Thyroid gland (tissue), 4 donors: ENCODE data around the gene BMP6. TPM values are rescaled to one million over a fixed set of nuclear protein-coding genes. Genes with fewer than 3 reads are reported as not detected.

Experiments used
- DNase-seq, 2 donors: peaks; one replicate each; pipeline ENCODE4 v3.0.0-alpha.2; 2019
- H3K27ac ChIP-seq, 3 donors: fragments of 200-600 bp; sonication (generic); 1 replicate in 2 of 3; 2 replicates in 1 of 3; pipeline ENCODE4 v1.5.1; 2016 to 2019; ENCODE audit warnings: mild to moderate bottlenecking in 1 of 3, moderate library complexity in 1 of 3
- H3K27me3 ChIP-seq: fragments of 200-600 bp; sonication (generic); one replicate; pipeline ENCODE4 v1.5.1; 2019
- H3K36me3 ChIP-seq, 2 donors: fragments of 200-600 bp; sonication (generic); one replicate each; pipeline ENCODE4 v1.5.1; 2016 to 2019
- H3K4me1 ChIP-seq, 2 donors: fragments of 200-600 bp; sonication (generic); one replicate each; pipeline ENCODE4 v1.5.1; 2017 to 2019
- H3K4me3 ChIP-seq, 3 donors: fragments of 200-600 bp; sonication (generic); replicated peaks in 1 of 3; 1 replicate in 2 of 3; 2 replicates in 1 of 3; pipeline ENCODE4 v1.5.1; 2016; ENCODE audit warnings: mild to moderate bottlenecking in 1 of 3
- H3K9me3 ChIP-seq: fragments of 200-600 bp; sonication (generic); one replicate; pipeline ENCODE4 v1.5.1; 2017
- POLR2A ChIP-seq, 2 donors: fragments of 450-650 bp; IDR thresholded peaks; one replicate each; pipeline ENCODE4 v1.6.1; 2017; ENCODE audit warnings: antibody characterized with exemption in 2 of 2, mild to moderate bottlenecking in 2 of 2, moderate library complexity in 1 of 2
- WGBS, 2 donors: methylation state at CpG; one replicate each; pipeline ENCODE4 v1.1.5; 2017; 5-methylcytosine and 5-hydroxymethylcytosine counted together
- intact Hi-C: fragments of 100-400 bp; cut with DNase I; formaldehyde crosslinking; loops from one replicate; pipeline ENCODE4 v1.15.1; 2023
- total RNA-seq, 4 donors: library from RNA; depleted of rRNA; stranded (reverse); fragments of >200 nt; gene quantifications; one replicate each; pipeline ENCODE4 v1.2.3, GENCODE V29; 2016
- TF ChIP-seq, protein P1 (sequence below), 6 experiments: fragments of 200-600 bp in 3 of 6; fragments of 450-650 bp in 3 of 6; sonication (generic) in 3 of 6; IDR thresholded peaks; one replicate each; pipeline ENCODE4 v1.5.1; 2016 to 2019; ENCODE audit warnings: antibody characterized with exemption in 6 of 6, mild to moderate bottlenecking in 2 of 6, inconsistent platforms in 1 of 6, moderate library complexity in 1 of 6

Gene BMP6
- total RNA-seq, 4 donors from 2014 or later: 0.78 to 3.1 (median 1.9) TPM

DNA sequence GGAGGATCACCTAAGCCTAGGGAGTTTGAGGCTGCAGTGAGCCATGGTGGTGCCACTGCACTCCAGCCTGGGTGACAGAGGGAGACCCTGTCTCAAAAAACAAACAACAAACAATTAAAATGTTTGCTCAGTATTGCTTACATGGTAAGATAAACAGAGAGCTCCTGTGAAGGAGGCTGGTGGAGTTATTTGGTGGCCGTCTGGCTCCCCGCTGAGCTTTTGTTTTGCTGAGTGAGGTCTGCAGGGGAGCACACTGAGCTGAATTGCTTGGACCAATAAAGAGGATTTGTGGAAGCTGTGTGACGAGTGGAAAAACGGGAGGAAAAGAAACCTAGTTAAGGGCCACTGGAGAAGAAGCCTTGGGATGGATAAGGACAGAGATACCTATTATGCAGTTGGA, 41.1 kb upstream of the BMP6 start:
- Histone ChIP-seq H3K27me3 (no peaks in the 10 kb centered on the region), H3K36me3 (no peaks in the 10 kb centered on the region), H3K4me3 (no peak overlapping the region), H3K27ac (no peak overlapping the region), H3K9me3 (no peaks in the 10 kb centered on the region), H3K4me1 (peaks cover 0 to 3% of the 10 kb centered on the region in 2 donors)
- intact Hi-C loops: no loop called here
- WGBS, 2 donors: 67 to 75% methylated on average over 4 of the region's 4 CpGs
- DNase-seq: no peak
- TF ChIP-seq, protein P1, sequence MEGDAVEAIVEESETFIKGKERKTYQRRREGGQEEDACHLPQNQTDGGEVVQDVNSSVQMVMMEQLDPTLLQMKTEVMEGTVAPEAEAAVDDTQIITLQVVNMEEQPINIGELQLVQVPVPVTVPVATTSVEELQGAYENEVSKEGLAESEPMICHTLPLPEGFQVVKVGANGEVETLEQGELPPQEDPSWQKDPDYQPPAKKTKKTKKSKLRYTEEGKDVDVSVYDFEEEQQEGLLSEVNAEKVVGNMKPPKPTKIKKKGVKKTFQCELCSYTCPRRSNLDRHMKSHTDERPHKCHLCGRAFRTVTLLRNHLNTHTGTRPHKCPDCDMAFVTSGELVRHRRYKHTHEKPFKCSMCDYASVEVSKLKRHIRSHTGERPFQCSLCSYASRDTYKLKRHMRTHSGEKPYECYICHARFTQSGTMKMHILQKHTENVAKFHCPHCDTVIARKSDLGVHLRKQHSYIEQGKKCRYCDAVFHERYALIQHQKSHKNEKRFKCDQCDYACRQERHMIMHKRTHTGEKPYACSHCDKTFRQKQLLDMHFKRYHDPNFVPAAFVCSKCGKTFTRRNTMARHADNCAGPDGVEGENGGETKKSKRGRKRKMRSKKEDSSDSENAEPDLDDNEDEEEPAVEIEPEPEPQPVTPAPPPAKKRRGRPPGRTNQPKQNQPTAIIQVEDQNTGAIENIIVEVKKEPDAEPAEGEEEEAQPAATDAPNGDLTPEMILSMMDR (IDR thresholded peaks at IDR 0.05): no peak
- no peak for TF ChIP-seq POLR2A (IDR thresholded peaks at IDR 0.05)

DNA sequence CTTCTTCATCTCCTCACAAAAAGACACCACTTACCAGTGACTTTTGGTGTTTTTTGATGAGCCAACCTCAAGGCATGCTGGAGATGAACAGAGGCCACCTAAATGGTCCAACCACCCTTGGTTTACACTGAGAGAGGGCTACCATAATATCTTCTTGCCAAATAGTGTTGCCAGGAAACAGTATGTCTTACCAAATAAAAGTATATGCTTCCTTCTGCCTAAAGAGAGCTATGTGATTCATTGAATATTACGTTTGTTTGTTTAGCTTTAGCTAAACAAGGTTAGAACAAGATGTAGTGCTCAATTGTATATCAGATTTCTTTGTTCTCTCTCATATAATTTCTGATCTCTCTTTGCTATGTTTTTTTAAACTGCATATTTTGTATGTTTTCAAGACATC, 40.6 kb upstream of the BMP6 start:
- Histone ChIP-seq H3K4me3 (no peak overlapping the region), H3K36me3 (no peaks in the 10 kb centered on the region), H3K27ac (no peak overlapping the region), H3K4me1 (peaks cover 0 to 4% of the 10 kb centered on the region in 2 donors), H3K27me3 (no peaks in the 10 kb centered on the region), H3K9me3 (no peaks in the 10 kb centered on the region)
- no peak for DNase-seq
- 77 to 78% methylated on average over 1 of the region's 1 CpG for WGBS, 2 donors
- TF ChIP-seq, protein P1 (IDR thresholded peaks at IDR 0.05): no peak
- TF ChIP-seq POLR2A (IDR thresholded peaks at IDR 0.05): no peak
- intact Hi-C loops: no loop called here

DNA sequence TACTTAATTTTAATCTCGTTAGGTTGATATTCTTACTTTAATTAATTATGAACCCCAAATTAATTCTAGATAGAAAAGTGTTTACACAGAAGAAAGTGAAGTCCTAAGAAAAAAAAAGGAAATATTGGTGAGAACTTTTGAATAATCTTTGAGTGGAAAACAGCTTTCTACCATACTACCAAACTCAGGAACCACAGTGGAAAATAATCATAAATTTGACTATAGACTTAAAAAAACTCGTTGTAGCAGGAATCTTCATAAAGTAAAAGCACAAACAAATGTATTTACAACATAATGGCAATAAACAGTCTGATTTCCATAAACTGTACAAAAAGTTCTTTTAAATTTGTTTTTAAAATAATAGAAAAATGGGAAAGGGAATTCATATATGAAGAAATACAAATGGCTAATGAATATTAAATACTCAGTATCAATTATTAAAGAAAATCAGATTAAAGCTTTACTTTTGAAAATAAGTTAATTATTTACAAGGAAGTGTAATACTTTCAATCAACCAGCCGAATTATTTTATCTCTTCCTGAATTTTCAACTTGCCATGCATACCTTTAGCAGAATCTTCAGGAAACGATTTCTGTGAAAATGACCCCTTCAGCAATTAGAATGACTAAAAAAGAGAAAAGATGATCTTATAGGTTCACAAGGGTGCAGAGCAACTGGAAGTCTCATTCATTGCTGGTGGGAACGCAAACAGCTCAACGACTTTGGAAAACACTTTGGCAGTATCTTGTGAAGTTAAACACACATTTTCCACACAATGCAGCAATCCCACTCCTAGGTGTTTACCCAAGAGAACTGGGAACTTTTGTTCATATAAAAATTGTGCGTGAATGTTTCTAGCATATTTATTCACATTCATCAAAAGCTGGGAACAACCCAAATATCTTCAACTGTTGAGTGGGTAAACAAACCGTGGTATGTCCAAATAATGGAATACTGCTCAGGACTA, 38.5 kb upstream of the BMP6 start:
- Histone ChIP-seq H3K4me3 (no peak overlapping the region), H3K27me3 (no peaks in the 10 kb centered on the region), H3K4me1 (peaks cover 0 to 4% of the 10 kb centered on the region in 2 donors), H3K36me3 (no peaks in the 10 kb centered on the region), H3K9me3 (no peaks in the 10 kb centered on the region), H3K27ac (no peak overlapping the region)
- WGBS, 2 donors: 82 to 85% methylated on average over 8 of the region's 8 CpGs
- TF ChIP-seq POLR2A (IDR thresholded peaks at IDR 0.05): no peak
- intact Hi-C loops: no loop called here
- no peak for DNase-seq

DNA sequence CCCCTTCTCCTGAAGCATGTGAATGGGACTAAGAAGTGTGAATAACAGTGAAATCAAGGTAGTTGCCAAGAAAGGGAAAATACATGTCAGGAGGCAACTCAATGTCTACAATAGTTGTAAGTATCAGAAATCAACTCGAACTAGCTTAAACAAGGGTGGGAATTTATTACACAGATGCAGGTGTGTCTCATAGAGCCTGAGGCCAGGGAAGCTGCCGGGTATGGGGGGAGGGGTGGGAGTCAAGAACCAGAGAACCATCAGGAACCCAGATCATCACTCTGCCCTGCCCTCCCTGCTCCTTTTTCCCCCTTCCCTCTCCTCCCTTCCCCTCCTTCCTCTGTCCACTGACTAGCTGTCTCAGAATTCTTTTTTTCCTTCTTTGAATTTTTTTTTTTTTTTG, 34.9 kb upstream of the BMP6 start:
- Histone ChIP-seq H3K27ac (no peak overlapping the region), H3K27me3 (no peaks in the 10 kb centered on the region), H3K9me3 (no peaks in the 10 kb centered on the region), H3K4me3 (no peak overlapping the region), H3K36me3 (no peaks in the 10 kb centered on the region), H3K4me1 (peaks cover 0 to 4% of the 10 kb centered on the region in 2 donors)
- TF ChIP-seq POLR2A (IDR thresholded peaks at IDR 0.05): no peak
- TF ChIP-seq, protein P1 (IDR thresholded peaks at IDR 0.05): no peak
- WGBS, 2 donors: 91% methylated on average over 2 of the region's 2 CpGs
- intact Hi-C loops: no loop called here
- DNase-seq: no peak

DNA sequence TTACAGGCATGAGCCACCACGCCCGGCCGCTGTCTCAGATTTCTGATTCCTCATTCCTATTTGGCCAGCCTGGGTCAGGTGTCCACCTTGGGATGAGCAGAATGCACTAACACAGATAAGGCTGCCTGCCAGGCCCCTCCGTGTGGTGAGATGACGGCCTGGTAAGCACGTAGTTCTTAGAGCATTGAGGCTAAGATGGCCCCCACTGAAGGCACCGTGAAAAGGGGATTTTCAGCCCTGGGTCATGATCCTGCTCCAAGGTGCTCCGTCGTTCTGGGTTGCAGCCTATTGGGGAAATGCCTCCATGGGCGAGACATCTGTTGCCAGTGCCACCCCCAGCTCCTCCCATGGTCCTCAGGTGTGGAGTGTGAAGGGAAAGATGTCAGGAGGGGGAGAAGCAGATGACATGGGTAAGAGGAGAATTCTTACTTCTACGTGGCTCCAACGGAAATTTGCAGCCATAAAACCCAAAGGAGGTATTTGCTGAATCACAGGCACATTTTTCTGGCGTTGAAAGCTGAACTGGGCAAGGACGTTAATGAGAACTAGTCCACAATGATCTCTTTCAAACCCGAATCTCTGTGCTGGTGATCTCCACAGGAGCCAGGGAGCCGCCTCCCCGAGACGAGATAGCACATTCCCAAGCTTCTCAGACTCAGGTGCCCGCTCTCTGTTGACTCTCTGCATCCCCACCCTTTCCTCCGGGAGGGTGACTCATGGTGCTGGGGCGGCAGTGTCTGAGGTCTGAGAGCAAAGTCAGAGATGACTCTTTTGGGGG, 34.0 kb upstream of the BMP6 start:
- WGBS, 2 donors: 70 to 82% methylated on average over 16 to 21 of the region's 21 CpGs
- intact Hi-C loops: no loop called here

More for the DNA sequence above, 34.0 kb upstream of the BMP6 start:
- Histone ChIP-seq H3K9me3 (no peaks in the 10 kb centered on the region), H3K4me1 (peaks cover 0 to 4% of the 10 kb centered on the region in 2 donors), H3K27me3 (no peaks in the 10 kb centered on the region), H3K27ac (no peak overlapping the region), H3K4me3 (no peak overlapping the region), H3K36me3 (no peaks in the 10 kb centered on the region)
- TF ChIP-seq, protein P1 (IDR thresholded peaks at IDR 0.05): no peak
- no peak for TF ChIP-seq POLR2A (IDR thresholded peaks at IDR 0.05)
- no peak for DNase-seq
